Fibroblast of lung (primary cell): ENCODE results near the gene IMMP1L. TPM values are rescaled to one million over a fixed set of nuclear protein-coding genes. Genes with fewer than 3 reads are reported as not detected.

ENCODE experiments used
- DNase-seq, 2 donors: peaks; one replicate each; pipeline versions ENCODE4 v3.0.0 to v3.0.0-alpha.2; 2010; ENCODE audit warnings: low read depth in 2 of 2
- H2AFZ ChIP-seq: 2 replicates; pipeline ENCODE4 v1.5.1; 2012; ENCODE audit warnings: low read length, control low read depth, inconsistent platforms
- H3K27ac ChIP-seq: 2 replicates; pipeline ENCODE4 v1.5.1; 2011; ENCODE audit warnings: low read length, control low read depth; ENCODE audit not compliant: insufficient read depth
- H3K27me3 ChIP-seq: 2 replicates; pipeline ENCODE4 v1.5.1; 2011; ENCODE audit warnings: mild to moderate bottlenecking, low read length; ENCODE audit not compliant: control insufficient read depth, insufficient read depth
- H3K36me3 ChIP-seq: 2 replicates; pipeline ENCODE4 v1.5.1; 2011; ENCODE audit warnings: low read length; ENCODE audit not compliant: control insufficient read depth, insufficient read depth
- H3K4me1 ChIP-seq: 2 replicates; pipeline ENCODE4 v1.5.1; 2011; ENCODE audit warnings: low read length; ENCODE audit not compliant: control insufficient read depth, insufficient read depth; ENCODE audit errors: extremely low read depth
- H3K4me2 ChIP-seq: 2 replicates; pipeline ENCODE4 v1.5.1; 2011; ENCODE audit warnings: low read length, control low read depth; ENCODE audit not compliant: insufficient read depth; ENCODE audit errors: extremely low read depth
- H3K4me3 ChIP-seq, 4 experiments: fragments of 200-600 bp in 1 of 4; sonication (generic) in 1 of 4; replicated peaks in 1 of 4; 2 replicates each; pipeline ENCODE4 v1.5.1; 2011 to 2016; ENCODE audit warnings: low read length in 4 of 4, low read depth in 3 of 4, mild to moderate bottlenecking in 3 of 4, control low read depth in 2 of 4, inconsistent platforms in 1 of 4, mixed read lengths in 1 of 4; ENCODE audit not compliant: insufficient read depth in 1 of 4; ENCODE audit errors: control extremely low read depth in 1 of 4
- H3K79me2 ChIP-seq: 2 replicates; pipeline ENCODE4 v1.5.1; 2012; ENCODE audit warnings: mild to moderate bottlenecking, low read length, inconsistent platforms; ENCODE audit not compliant: control insufficient read depth, insufficient read depth
- H3K9ac ChIP-seq: 2 replicates; pipeline ENCODE4 v1.5.1; 2011; ENCODE audit warnings: mild to moderate bottlenecking, low read length, control low read depth; ENCODE audit not compliant: insufficient read depth
- H3K9me3 ChIP-seq: 2 replicates; pipeline ENCODE4 v1.5.1; 2012; ENCODE audit warnings: low read depth, low read length; ENCODE audit not compliant: control insufficient read depth, insufficient read depth
- H4K20me1 ChIP-seq: 2 replicates; pipeline ENCODE4 v1.5.1; 2011; ENCODE audit warnings: low read length; ENCODE audit not compliant: control insufficient read depth, insufficient read depth; ENCODE audit errors: extremely low read depth
- CTCF ChIP-seq, 2 donors: IDR thresholded peaks in 1 of 2; conservative IDR thresholded peaks in 1 of 2; 1 replicate in 1 of 2; 2 replicates in 1 of 2; pipeline ENCODE4 v1.5.1; 2011 to 2012; ENCODE audit warnings: low read length in 2 of 2, control low read depth in 1 of 2, inconsistent platforms in 1 of 2, low read depth in 1 of 2, mild to moderate bottlenecking in 1 of 2
- EZH2 ChIP-seq: IDR thresholded peaks from 2 replicates; pipeline ENCODE4 v1.5.1; 2012; ENCODE audit warnings: low read length, control low read depth, mild to moderate bottlenecking; ENCODE audit errors: missing control alignments
- polyA plus RNA-seq, 2 donors: library from polyadenylated mRNA; depleted of rRNA in 1 of 2; stranded (reverse) in 1 of 2; unstranded in 1 of 2; fragments of >200 nt; gene quantifications; 2 replicates each; pipeline ENCODE4 v1.2.1, GENCODE V29; 2011 to 2012; ENCODE audit warnings: missing spikeins in 1 of 2
- total RNA-seq: library from RNA; depleted of rRNA; stranded (reverse); fragments of >200 nt; gene quantifications from 2 replicates; pipeline ENCODE4 v1.2.1, GENCODE V29; 2014

Gene IMMP1L
- total and polyA plus RNA-seq, 2 donors (not counting 1 experiment from before 2014, with no cell fraction given), result 10.2 to 22.2 TPM

GRCh38 chr11:31492320-31492913 lies 17.0 kb downstream of the IMMP1L start:
- H3K4me1 ChIP-seq, result no peaks in the 10 kb centered on the region
- no peak for TF ChIP-seq EZH2
- no peak for TF ChIP-seq CTCF (conservative IDR thresholded peaks at IDR 0.05 in 1 of 2, IDR thresholded peaks at IDR 0.05 in 1 of 2; ENCODE audit: low read depth in 1 of 2, low read length in 2 of 2)

GRCh38 chr11:31487848-31488247 lies 21.6 kb downstream of the IMMP1L start:
- Histone ChIP-seq H3K4me3 (no peak overlapping the region), H3K4me2 (no peak overlapping the region), H3K36me3 (no peaks in the 10 kb centered on the region), H3K27ac (no peak overlapping the region), H2AFZ (no peak overlapping the region), H3K9ac (no peak overlapping the region), H4K20me1 (no peaks in the 10 kb centered on the region), H3K4me1 (no peaks in the 10 kb centered on the region), H3K27me3 (no peaks in the 10 kb centered on the region), H3K79me2 (no peaks in the 10 kb centered on the region), H3K9me3 (no peaks in the 10 kb centered on the region)
- DNase-seq, result peak; percentile 66 to 81
- TF ChIP-seq CTCF (conservative IDR thresholded peaks at IDR 0.05 in 1 of 2, IDR thresholded peaks at IDR 0.05 in 1 of 2; ENCODE audit: low read depth in 1 of 2, low read length in 2 of 2) (peak; percentile 42 to 50), EZH2 (no peak)

More at GRCh38 chr11:31492320-31492913, 17.0 kb downstream of the IMMP1L start:
- Histone ChIP-seq H3K4me2 (no peak overlapping the region), H3K9ac (no peak overlapping the region), H3K79me2 (no peaks in the 10 kb centered on the region), H3K27me3 (no peaks in the 10 kb centered on the region), H3K36me3 (no peaks in the 10 kb centered on the region), H3K27ac (no peak overlapping the region), H2AFZ (no peak overlapping the region), H3K9me3 (no peaks in the 10 kb centered on the region), H4K20me1 (no peaks in the 10 kb centered on the region), H3K4me3 (no peak overlapping the region)
- peak; percentile 58 to 79 for DNase-seq

- no peaks in the 10 kb centered on the region for H3K79me2 ChIP-seq
- no peak overlapping the region for H3K4me2 ChIP-seq
- no peak overlapping the region for H3K9ac ChIP-seq
- H3K4me3 ChIP-seq, result no peak overlapping the region
- no peaks in the 10 kb centered on the region for H3K27me3 ChIP-seq
- H3K36me3 ChIP-seq, result no peaks in the 10 kb centered on the region
- TF ChIP-seq EZH2 (no peak), CTCF (conservative IDR thresholded peaks at IDR 0.05 in 1 of 2, IDR thresholded peaks at IDR 0.05 in 1 of 2; ENCODE audit: low read depth in 1 of 2, low read length in 2 of 2) (no peak)
- no peak overlapping the region for H2AFZ ChIP-seq
- H3K9me3 ChIP-seq, result no peaks in the 10 kb centered on the region
- DNase-seq, result peak in 1 of 2 donors; percentile 30
- no peaks in the 10 kb centered on the region for H3K4me1 ChIP-seq
- no peak overlapping the region for H3K27ac ChIP-seq
- H4K20me1 ChIP-seq, result no peaks in the 10 kb centered on the region
These were observed 24.9 kb downstream of the IMMP1L start for GRCh38 chr11:31484497-31484896.
